IPS DF 19.7 (cell line): ENCODE results near the gene WTIP.
"Not testable (repeated sequence)": the region's sequence is repeated elsewhere in the genome, so short reads cannot be mapped to it uniquely, and the experiment has no call there.

Experiments
- DNase-seq: peaks from one replicate; pipeline ENCODE4 v3.0.0-alpha.2; 2013; ENCODE audit warnings: low read depth, low spot score

Gene WTIP

GRCh38 chr19:34503531-34504272 lies 22.1 kb downstream of the WTIP start:
- no peak for DNase-seq

- DNase-seq: no peak
Measured at GRCh38 chr19:34504273-34504808, 22.8 kb downstream of the WTIP start.

GRCh38 chr19:34504809-34505291 lies 23.3 kb downstream of the WTIP start:
- no peak for DNase-seq

- DNase-seq: no peak
Measured at GRCh38 chr19:34505321-34506025, 23.9 kb downstream of the WTIP start.

- no peak for DNase-seq
Measured at GRCh38 chr19:34506026-34506370, 24.4 kb downstream of the WTIP start.

GRCh38 chr19:34507414-34508067 lies 26.0 kb downstream of the WTIP start:
- DNase-seq: no peak

- no peak for DNase-seq
Measured at GRCh38 chr19:34508540-34508939, 27.0 kb downstream of the WTIP start.

GRCh38 chr19:34510904-34511303 lies 29.3 kb downstream of the WTIP start:
- DNase-seq: not testable (repeated sequence)

- no peak for DNase-seq
Measured at GRCh38 chr19:34512254-34512822, 30.8 kb downstream of the WTIP start.

GRCh38 chr19:34513767-34514166 lies 32.2 kb downstream of the WTIP start:
- no peak for DNase-seq

- no peak for DNase-seq
Measured at GRCh38 chr19:34519602-34520001, 38.0 kb downstream of the WTIP start.

GRCh38 chr19:34523408-34523807 lies 41.9 kb downstream of the WTIP start:
- DNase-seq: no peak

- DNase-seq: no peak
Measured at GRCh38 chr19:34525001-34525400, 43.4 kb downstream of the WTIP start.

GRCh38 chr19:34534206-34534605 lies 52.6 kb downstream of the WTIP start:
- no peak for DNase-seq

GRCh38 chr19:34539396-34539795 lies 57.8 kb downstream of the WTIP start:
- no peak for DNase-seq

- no peak for DNase-seq
Measured at GRCh38 chr19:34540811-34541557, 59.4 kb downstream of the WTIP start.

GRCh38 chr19:34549833-34550232 lies 68.3 kb downstream of the WTIP start:
- DNase-seq: no peak

- no peak for DNase-seq
Measured at GRCh38 chr19:34555447-34555846, 73.9 kb downstream of the WTIP start.

GRCh38 chr19:34556488-34556887 lies 74.9 kb downstream of the WTIP start:
- no peak for DNase-seq

GRCh38 chr19:34559045-34559444 lies 77.5 kb downstream of the WTIP start:
- no peak for DNase-seq

GRCh38 chr19:34560229-34560628 lies 78.7 kb downstream of the WTIP start:
- DNase-seq: no peak
